ENCODE measurements around the gene AKT3. TPM values are rescaled to one million over a fixed set of nuclear protein-coding genes. Genes with fewer than 3 reads are reported as not detected.

The AKT3 gene
- total and polyA plus RNA-seq, 2 of the 8 experiments (the other 6 are each of a cell fraction or from before 2014, with no cell fraction given), result 6.0 to 36.4 TPM

GRCh38 chr1:243477731-243478290 is 372.2 kb downstream of the AKT3 start (continued):
- TF ChIP-seq PHF8 (conservative IDR thresholded peaks at IDR 0.05; ENCODE audit: low read depth, low read length), result no peak
- TF ChIP-seq RFX5 (IDR thresholded peaks at IDR 0.05; ENCODE audit: borderline replicate concordance, low read depth, low read length), result no peak
- TF ChIP-seq, protein P1, sequence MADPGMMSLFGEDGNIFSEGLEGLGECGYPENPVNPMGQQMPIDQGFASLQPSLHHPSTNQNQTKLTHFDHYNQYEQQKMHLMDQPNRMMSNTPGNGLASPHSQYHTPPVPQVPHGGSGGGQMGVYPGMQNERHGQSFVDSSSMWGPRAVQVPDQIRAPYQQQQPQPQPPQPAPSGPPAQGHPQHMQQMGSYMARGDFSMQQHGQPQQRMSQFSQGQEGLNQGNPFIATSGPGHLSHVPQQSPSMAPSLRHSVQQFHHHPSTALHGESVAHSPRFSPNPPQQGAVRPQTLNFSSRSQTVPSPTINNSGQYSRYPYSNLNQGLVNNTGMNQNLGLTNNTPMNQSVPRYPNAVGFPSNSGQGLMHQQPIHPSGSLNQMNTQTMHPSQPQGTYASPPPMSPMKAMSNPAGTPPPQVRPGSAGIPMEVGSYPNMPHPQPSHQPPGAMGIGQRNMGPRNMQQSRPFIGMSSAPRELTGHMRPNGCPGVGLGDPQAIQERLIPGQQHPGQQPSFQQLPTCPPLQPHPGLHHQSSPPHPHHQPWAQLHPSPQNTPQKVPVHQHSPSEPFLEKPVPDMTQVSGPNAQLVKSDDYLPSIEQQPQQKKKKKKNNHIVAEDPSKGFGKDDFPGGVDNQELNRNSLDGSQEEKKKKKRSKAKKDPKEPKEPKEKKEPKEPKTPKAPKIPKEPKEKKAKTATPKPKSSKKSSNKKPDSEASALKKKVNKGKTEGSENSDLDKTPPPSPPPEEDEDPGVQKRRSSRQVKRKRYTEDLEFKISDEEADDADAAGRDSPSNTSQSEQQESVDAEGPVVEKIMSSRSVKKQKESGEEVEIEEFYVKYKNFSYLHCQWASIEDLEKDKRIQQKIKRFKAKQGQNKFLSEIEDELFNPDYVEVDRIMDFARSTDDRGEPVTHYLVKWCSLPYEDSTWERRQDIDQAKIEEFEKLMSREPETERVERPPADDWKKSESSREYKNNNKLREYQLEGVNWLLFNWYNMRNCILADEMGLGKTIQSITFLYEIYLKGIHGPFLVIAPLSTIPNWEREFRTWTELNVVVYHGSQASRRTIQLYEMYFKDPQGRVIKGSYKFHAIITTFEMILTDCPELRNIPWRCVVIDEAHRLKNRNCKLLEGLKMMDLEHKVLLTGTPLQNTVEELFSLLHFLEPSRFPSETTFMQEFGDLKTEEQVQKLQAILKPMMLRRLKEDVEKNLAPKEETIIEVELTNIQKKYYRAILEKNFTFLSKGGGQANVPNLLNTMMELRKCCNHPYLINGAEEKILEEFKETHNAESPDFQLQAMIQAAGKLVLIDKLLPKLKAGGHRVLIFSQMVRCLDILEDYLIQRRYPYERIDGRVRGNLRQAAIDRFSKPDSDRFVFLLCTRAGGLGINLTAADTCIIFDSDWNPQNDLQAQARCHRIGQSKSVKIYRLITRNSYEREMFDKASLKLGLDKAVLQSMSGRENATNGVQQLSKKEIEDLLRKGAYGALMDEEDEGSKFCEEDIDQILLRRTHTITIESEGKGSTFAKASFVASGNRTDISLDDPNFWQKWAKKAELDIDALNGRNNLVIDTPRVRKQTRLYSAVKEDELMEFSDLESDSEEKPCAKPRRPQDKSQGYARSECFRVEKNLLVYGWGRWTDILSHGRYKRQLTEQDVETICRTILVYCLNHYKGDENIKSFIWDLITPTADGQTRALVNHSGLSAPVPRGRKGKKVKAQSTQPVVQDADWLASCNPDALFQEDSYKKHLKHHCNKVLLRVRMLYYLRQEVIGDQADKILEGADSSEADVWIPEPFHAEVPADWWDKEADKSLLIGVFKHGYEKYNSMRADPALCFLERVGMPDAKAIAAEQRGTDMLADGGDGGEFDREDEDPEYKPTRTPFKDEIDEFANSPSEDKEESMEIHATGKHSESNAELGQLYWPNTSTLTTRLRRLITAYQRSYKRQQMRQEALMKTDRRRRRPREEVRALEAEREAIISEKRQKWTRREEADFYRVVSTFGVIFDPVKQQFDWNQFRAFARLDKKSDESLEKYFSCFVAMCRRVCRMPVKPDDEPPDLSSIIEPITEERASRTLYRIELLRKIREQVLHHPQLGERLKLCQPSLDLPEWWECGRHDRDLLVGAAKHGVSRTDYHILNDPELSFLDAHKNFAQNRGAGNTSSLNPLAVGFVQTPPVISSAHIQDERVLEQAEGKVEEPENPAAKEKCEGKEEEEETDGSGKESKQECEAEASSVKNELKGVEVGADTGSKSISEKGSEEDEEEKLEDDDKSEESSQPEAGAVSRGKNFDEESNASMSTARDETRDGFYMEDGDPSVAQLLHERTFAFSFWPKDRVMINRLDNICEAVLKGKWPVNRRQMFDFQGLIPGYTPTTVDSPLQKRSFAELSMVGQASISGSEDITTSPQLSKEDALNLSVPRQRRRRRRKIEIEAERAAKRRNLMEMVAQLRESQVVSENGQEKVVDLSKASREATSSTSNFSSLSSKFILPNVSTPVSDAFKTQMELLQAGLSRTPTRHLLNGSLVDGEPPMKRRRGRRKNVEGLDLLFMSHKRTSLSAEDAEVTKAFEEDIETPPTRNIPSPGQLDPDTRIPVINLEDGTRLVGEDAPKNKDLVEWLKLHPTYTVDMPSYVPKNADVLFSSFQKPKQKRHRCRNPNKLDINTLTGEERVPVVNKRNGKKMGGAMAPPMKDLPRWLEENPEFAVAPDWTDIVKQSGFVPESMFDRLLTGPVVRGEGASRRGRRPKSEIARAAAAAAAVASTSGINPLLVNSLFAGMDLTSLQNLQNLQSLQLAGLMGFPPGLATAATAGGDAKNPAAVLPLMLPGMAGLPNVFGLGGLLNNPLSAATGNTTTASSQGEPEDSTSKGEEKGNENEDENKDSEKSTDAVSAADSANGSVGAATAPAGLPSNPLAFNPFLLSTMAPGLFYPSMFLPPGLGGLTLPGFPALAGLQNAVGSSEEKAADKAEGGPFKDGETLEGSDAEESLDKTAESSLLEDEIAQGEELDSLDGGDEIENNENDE (IDR thresholded peaks at IDR 0.05; ENCODE audit: insufficient replicate concordance, low read length), result no peak
- no peak for TF ChIP-seq RNF2 (IDR thresholded peaks at IDR 0.05; ENCODE audit: borderline replicate concordance, low read depth, low read length, missing control alignments, poor library complexity, severe bottlenecking)
- no peak for TF ChIP-seq NANOG (IDR thresholded peaks at IDR 0.05; ENCODE audit: insufficient read depth, low read depth, low read length, poor library complexity, severe bottlenecking)
- TF ChIP-seq NRF1 (IDR thresholded peaks at IDR 0.05; ENCODE audit: low read depth, low read length), result no peak

Measured in H1 (cell line).